Measurements from ENCODE around the gene DALRD3.

DNA sequence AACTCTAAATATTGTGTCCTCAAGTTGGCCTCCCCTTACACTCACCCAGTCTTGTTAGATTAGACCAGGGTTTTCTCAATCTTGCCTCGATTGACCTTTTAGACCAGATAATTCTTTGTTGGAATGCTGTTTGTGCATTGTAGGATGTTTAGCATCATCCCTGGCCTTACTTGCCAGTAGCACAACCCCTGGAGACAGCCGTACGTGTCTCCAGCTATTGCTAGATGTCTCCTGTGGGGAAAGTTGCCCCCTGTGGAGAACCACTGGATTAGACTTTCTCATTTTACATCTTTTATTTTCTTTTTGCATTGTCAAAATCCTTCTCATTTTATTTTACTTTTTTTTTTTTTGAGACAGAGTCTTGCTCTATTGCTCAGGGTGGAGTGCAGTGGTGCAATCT lies 9.0 kb downstream of the DALRD3 start:
- TF ChIP-seq, protein P1, sequence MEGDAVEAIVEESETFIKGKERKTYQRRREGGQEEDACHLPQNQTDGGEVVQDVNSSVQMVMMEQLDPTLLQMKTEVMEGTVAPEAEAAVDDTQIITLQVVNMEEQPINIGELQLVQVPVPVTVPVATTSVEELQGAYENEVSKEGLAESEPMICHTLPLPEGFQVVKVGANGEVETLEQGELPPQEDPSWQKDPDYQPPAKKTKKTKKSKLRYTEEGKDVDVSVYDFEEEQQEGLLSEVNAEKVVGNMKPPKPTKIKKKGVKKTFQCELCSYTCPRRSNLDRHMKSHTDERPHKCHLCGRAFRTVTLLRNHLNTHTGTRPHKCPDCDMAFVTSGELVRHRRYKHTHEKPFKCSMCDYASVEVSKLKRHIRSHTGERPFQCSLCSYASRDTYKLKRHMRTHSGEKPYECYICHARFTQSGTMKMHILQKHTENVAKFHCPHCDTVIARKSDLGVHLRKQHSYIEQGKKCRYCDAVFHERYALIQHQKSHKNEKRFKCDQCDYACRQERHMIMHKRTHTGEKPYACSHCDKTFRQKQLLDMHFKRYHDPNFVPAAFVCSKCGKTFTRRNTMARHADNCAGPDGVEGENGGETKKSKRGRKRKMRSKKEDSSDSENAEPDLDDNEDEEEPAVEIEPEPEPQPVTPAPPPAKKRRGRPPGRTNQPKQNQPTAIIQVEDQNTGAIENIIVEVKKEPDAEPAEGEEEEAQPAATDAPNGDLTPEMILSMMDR (IDR thresholded peaks at IDR 0.05): no peak
- TF ChIP-seq POLR2AphosphoS5 (IDR thresholded peaks at IDR 0.05): no peak
- no peak for TF ChIP-seq POLR2A (IDR thresholded peaks at IDR 0.05)

Data from stomach (tissue), 4 donors.